HG03378 (cell line): Measurements from ENCODE around the gene KCTD7.
"Not testable (repeated sequence)": the region's sequence is repeated elsewhere in the genome, so short reads cannot be mapped to it uniquely, and the experiment has no call there.

Experiments
- ATAC-seq: cut with Tn5 transposase; IDR thresholded peaks from one replicate; pipeline ENCODE4 v1.9.1; 2021; ENCODE audit warnings: mild to moderate bottlenecking, moderate library complexity; ENCODE audit not compliant: unreplicated experiment

The KCTD7 gene

GRCh38 chr7:66679633-66680244 lies 51.1 kb downstream of the KCTD7 start:
- no peak for ATAC-seq

DNA sequence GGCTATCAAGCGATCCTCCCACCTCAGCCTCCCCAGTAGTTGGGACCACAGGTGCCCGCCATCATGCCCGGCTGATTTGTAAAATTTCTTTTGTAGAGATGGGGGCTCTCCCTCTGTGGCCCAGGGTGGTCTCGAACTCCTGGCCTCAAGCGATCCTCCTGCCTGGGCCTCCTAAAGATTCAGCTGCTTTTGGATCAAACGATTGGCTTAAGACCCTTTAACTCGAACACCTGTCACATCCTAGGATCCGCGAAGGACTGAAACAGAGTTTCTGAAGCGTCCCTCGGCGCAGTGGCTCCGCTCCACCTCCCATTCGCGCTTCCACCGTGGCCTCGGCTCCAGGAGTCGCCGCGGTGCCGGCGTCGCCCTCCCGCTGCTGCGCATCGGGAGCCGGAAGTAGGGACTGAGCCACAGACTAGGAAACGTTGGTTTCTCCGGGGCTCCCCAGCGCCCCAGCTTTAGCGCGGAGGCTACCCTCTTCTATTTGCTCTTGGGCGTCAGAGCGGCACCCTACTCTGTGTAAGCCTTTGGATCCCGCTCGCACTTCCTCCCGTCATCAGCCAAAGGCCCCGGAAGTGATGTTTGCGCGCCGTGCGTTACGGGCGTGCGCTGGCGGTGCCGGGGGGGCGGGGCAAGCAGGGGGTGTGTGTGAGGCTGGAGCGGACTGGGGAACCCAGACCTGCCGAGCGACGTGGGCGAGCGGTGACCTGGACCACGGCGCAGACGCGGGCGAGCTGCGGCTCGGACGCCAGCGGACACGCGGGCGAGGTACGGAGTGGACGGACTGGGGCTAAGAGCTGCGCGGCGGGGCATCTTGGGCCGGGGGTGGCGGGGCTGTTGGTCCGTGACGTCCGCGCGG lies 53.0 kb downstream of the KCTD7 start:
- ATAC-seq = peak; percentile 92

DNA sequence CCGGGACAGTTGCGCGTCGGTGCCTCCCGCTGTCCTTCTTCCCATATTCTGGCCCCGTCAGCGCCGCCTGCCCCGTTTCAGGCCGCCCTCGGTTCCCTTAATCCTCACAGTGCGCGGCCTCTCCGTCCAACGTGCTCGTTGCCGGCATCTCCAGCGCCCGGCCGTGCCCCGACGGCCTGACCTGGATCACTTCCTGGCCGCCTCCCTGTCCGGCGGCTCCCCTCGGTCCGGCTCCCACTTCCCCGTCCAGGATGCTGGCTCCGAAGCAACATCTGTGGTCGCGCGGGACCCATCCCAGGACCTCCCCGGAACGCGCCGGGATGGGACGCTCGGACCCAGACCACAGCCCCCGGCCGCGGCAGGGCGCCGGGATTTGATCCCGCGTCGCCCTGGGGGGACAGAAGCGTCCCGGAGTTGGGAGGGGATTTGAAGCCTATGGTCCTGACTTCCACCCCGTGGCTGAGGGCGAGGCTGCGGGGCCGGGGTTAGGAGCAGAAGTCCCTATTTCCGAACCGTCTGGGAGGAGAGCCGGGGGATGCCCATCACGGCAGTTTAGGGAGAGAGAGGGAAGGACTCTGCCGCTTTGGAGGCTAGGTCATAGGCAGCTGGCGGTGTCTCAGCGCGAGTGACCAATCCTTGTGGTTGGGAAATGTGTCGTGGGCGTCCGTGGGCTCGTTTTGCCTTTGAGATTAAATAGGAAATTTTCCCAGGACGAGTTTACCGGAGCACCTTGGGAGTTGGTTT lies 53.8 kb downstream of the KCTD7 start:
- ATAC-seq = peak; percentile 10

- not testable (repeated sequence) for ATAC-seq
These were observed 54.6 kb downstream of the KCTD7 start for GRCh38 chr7:66683094-66683769.

- ATAC-seq = no peak
These were observed 55.1 kb downstream of the KCTD7 start for GRCh38 chr7:66683770-66684123.

- ATAC-seq = not testable (repeated sequence)
These were observed 57.0 kb downstream of the KCTD7 start for GRCh38 chr7:66685663-66686062.

DNA sequence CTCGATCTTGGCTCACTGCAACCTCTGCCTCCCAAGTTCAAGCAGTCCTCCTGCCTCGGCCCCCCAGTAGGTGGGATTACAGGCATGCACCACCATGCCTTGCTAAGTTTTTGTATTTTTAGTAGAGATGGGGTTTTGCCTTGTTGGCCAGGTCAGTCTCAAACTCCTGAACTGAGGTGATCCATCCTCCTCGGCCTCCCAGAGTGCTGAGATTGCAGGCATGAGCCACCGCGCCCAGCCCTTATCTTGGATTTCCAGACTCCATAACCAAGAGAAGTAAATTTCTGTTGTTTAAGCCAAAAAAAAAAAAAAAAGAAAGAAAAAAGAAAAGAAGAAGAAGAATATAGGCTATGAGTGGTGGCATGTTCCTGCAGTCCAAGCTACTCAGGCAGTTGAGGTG lies 58.5 kb downstream of the KCTD7 start:
- ATAC-seq = no peak

- ATAC-seq = not testable (repeated sequence)
These were observed 59.0 kb downstream of the KCTD7 start for GRCh38 chr7:66687672-66688071.

DNA sequence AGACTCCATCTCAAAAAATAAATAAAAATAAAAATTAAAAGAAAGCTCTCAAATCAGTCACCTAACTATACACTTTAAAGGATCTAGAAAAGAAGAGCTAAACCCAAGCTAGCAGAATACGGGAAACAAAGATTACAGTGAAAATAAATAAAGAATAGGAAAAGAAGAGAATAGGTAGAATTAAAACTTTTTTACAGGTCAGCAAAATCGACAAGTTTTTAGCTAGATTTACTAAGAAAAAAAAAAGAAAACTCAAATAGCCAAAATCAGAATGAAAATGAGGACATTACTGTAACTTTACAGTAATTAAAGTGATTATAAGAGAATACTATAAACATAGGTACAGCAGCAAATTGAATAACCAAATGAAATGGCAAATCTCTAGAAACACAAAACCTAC lies 60.4 kb downstream of the KCTD7 start:
- ATAC-seq = no peak

DNA sequence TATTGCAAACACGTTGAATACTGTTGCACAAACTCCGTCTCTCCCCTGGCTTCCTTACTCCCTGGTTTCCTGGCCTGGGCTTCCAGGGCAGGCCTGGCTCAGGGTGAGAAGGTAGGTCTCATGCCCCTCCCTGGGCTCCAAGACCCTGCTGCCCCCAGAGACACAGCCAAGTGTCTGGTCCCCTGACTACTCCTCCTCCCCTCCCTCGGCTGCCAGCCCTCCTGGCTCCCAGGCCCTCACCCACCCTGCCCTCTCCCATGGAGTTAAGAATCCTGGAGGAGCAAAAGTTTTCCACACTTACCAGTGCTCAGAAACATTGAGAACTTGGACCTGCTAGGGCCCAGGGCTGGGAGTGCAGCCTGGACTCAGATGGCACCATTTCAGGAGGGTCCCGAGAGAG lies 64.7 kb downstream of the KCTD7 start:
- no peak for ATAC-seq
